GM12872 (cell line): ENCODE data around the gene CCDC192.

Experiments
- CTCF ChIP-seq: IDR thresholded peaks from 3 replicates; pipeline ENCODE4 v1.5.1; 2011; ENCODE audit warnings: low read depth, mild to moderate bottlenecking, low read length, moderate library complexity; ENCODE audit not compliant: insufficient read depth

The CCDC192 gene

DNA sequence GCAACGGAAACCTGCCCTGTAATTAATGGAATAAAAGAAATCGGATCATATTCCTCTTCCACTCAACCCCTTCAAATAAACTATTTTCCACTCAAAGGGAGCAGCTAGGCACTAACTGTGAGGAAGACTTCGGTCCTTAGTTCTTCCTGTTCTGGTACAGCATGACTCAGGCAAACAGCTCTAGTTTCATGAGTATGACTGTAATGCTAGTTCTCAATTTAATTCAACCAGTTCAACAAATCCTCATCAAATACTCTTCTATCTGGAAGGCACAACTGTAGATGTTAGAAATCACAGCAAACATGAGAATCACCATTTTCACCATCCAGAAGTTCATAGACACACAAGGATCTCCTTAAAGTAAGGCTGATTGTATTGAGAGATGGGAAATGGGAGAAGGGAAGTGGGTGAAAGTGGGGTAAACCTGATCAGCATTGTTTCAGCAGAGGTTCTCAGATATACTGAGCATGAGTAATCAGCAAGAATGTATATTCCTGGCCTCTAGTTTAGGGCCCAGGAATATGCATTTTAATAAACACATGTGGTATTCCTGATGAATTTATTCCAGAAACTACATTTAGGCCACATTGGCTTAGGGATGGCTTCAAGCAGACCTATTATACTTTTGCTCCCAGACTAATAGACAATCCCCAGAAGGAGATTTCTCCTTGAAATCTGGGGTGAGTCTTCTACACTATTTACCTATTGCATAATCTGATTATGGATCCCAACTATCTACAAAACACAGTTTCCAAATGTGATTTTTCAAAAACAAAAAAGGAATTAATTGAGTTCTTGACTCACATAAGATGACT lies 239.3 kb downstream of the CCDC192 start:
- TF ChIP-seq CTCF = no peak

DNA sequence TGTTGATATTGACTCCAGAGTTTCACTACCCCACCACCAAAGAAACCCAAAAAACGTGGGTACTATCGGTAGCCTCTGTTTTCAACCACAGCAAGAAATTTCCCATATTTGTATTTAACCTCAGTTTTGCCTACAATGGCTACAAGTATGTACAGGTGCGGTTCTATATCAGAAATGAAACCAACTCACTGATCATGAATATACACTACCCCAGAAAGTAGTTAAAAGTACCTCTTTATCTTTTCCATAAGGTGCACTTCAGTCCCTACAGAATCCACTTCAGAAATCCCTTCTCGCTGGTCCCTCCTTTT lies 239.8 kb downstream of the CCDC192 start:
- TF ChIP-seq CTCF = no peak

GRCh38 chr5:127944125-127944524 lies 240.9 kb downstream of the CCDC192 start:
- TF ChIP-seq CTCF = no peak

DNA sequence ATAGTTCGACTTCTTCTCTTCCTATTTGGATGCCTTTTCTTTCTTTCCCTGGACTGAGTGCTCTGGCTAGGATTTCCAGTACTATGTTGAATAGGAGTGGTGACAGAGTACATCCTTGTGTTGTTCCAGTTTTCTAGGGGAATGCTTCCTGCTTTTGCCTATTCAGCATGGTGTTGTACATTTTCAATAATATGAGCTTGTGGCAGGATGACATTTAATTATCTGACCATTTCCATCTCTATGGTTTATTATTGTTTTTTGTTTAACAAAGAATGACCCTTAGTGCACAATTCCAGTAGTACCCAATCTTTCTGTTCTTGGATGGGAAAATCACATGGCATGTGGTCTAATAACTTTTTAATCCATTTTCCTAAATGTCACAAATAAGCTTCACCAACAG lies 244.8 kb downstream of the CCDC192 start:
- TF ChIP-seq CTCF = no peak

GRCh38 chr5:127950707-127951391 lies 247.7 kb downstream of the CCDC192 start:
- TF ChIP-seq CTCF = no peak

GRCh38 chr5:127951791-127952190 lies 248.6 kb downstream of the CCDC192 start:
- no peak for TF ChIP-seq CTCF

GRCh38 chr5:127957183-127957582 lies 254.0 kb downstream of the CCDC192 start:
- no peak for TF ChIP-seq CTCF
